HG03066 (cell line): Measurements from ENCODE around the gene CLEC17A.
"Not testable (repeated sequence)": the region's sequence is repeated elsewhere in the genome, so short reads cannot be mapped to it uniquely, and the experiment has no call there.

Experiments
- ATAC-seq: cut with Tn5 transposase; IDR thresholded peaks from one replicate; pipeline ENCODE4 v1.9.1; 2021; ENCODE audit warnings: low read depth; ENCODE audit not compliant: unreplicated experiment

CLEC17A gene

GRCh38 chr19:14558370-14559066 is 24.4 kb upstream of the CLEC17A start:
- ATAC-seq = no peak

- ATAC-seq = no peak
Observed at GRCh38 chr19:14559916-14560775, 22.7 kb upstream of the CLEC17A start.

- ATAC-seq = no peak
Observed at GRCh38 chr19:14560776-14561108, 22.1 kb upstream of the CLEC17A start.

- no peak for ATAC-seq
Observed at GRCh38 chr19:14561249-14561648, 21.6 kb upstream of the CLEC17A start.

- ATAC-seq = no peak
Observed at GRCh38 chr19:14561847-14562351, 21.0 kb upstream of the CLEC17A start.

GRCh38 chr19:14562660-14563589 is 20.0 kb upstream of the CLEC17A start:
- no peak for ATAC-seq

- no peak for ATAC-seq
Observed at GRCh38 chr19:14563590-14563926, 19.3 kb upstream of the CLEC17A start.

GRCh38 chr19:14563989-14564651 is 18.8 kb upstream of the CLEC17A start:
- no peak for ATAC-seq

GRCh38 chr19:14564652-14565297 is 18.1 kb upstream of the CLEC17A start:
- ATAC-seq = not testable (repeated sequence)

- no peak for ATAC-seq
Observed at GRCh38 chr19:14565298-14565679, 17.6 kb upstream of the CLEC17A start.

GRCh38 chr19:14565765-14566711 is 16.8 kb upstream of the CLEC17A start:
- ATAC-seq = no peak

GRCh38 chr19:14566712-14567077 is 16.2 kb upstream of the CLEC17A start:
- no peak for ATAC-seq

- ATAC-seq = no peak
Observed at GRCh38 chr19:14567079-14567478, 15.8 kb upstream of the CLEC17A start.

- no peak for ATAC-seq
Observed at GRCh38 chr19:14570864-14571527, 11.9 kb upstream of the CLEC17A start.

GRCh38 chr19:14571695-14572490 is 11.0 kb upstream of the CLEC17A start, which contains the start of gene NDUFB7:
Gene NDUFB7, minus strand, starts transcription at chr19:14572066. Its CDS starts 66 bp downstream, at chr19:14572000.
- ATAC-seq = peak; percentile 86

- ATAC-seq = no peak
Observed at GRCh38 chr19:14575428-14575980, 7.4 kb upstream of the CLEC17A start.

- ATAC-seq = no peak
Observed at GRCh38 chr19:14576363-14576762, 6.5 kb upstream of the CLEC17A start.
